Breast epithelium (tissue), 3 donors: ENCODE results near the gene CAVIN4.

Experiments
- CTCF ChIP-seq, 3 donors: fragments of 450-650 bp; IDR thresholded peaks; one replicate each; pipeline ENCODE4 v1.5.1; 2016 to 2017; ENCODE audit warnings: antibody characterized with exemption in 3 of 3, mild to moderate bottlenecking in 3 of 3, moderate library complexity in 3 of 3
- POLR2A ChIP-seq: fragments of 450-650 bp; IDR thresholded peaks from one replicate; pipeline ENCODE4 v1.6.1; 2016; ENCODE audit warnings: antibody characterized with exemption, mild to moderate bottlenecking, moderate library complexity

DNA sequence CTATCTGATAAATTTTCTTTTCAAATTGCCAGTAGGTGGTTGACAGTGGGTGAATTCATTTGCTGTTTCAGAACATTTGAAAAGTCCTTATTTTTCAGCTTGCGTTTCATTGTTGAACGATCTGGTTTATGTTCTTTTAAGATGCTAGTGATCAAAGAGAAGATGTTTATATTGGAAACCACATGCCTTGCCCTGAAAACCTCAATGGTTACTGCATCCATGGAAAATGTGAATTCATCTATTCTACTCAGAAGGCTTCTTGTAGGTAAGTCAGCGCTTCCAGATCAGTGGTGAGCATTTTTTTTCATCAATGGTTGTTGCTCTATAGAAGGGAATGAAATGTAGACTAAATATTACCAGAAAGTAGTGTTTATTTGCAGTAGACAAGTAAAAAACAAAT is 16.6 kb upstream of the CAVIN4 start:
- TF ChIP-seq CTCF (IDR thresholded peaks at IDR 0.05) (no peak), POLR2A (no peak)
